ENCODE data around the gene CNOT11.
"Not testable (repeated sequence)": the region's sequence is repeated elsewhere in the genome, so short reads cannot be mapped to it uniquely, and the experiment has no call there.

Gene CNOT11

GRCh38 chr2:101208830-101209229, 43.9 kb upstream of the CNOT11 start:
- Histone ChIP-seq H3K18ac (ENCODE audit: low read depth in 1 of 2, low read length in 2 of 2) (no peak overlapping the region), H3K36me3 (ENCODE audit: control insufficient read depth in 1 of 2, insufficient read depth in 2 of 2, low read depth in 1 of 2, low read length in 2 of 2) (no peaks in the 10 kb centered on the region), H4K91ac (ENCODE audit: low read length) (no peak overlapping the region), H3K4ac (ENCODE audit: low read depth in 1 of 2, low read length in 2 of 2) (no peak overlapping the region), H3K23ac (ENCODE audit: low read length in 2 of 2) (no peak overlapping the region), H3K79me1 (replicated peaks; ENCODE audit: low read length, poor library complexity, severe bottlenecking) (no peaks in the 10 kb centered on the region), H4K8ac (ENCODE audit: low read length) (no peak overlapping the region), H3K27me3 (ENCODE audit: control insufficient read depth in 1 of 2, insufficient read depth in 1 of 2, low read length in 2 of 2) (no peaks in the 10 kb centered on the region), H3K4me2 (ENCODE audit: low read length, poor library complexity, severe bottlenecking) (no peak overlapping the region), H3K9me3 (ENCODE audit: control insufficient read depth, low read length) (peaks cover 8% of the 10 kb centered on the region), H3K14ac (ENCODE audit: low read length in 2 of 2) (no peak overlapping the region), H2AFZ (ENCODE audit: low read depth, low read length) (no peak overlapping the region), H2BK5ac (ENCODE audit: low read depth, low read length, poor library complexity, severe bottlenecking) (no peak overlapping the region), H2BK12ac (ENCODE audit: low read length in 2 of 2) (no peak overlapping the region), H3K4me1 (ENCODE audit: control insufficient read depth, insufficient read depth, low read depth, low read length) (no peaks in the 10 kb centered on the region), H2BK120ac (ENCODE audit: low read depth, low read length) (no peak overlapping the region), H3K9ac (ENCODE audit: low read length) (no peak overlapping the region), H3K4me3 (ENCODE audit: insufficient read depth in 1 of 2, low read depth in 1 of 2, low read length in 2 of 2) (no peak overlapping the region), H3K27ac (ENCODE audit: low read length, poor library complexity, severe bottlenecking) (no peak overlapping the region), H2AK5ac (ENCODE audit: low read length, severe bottlenecking) (no peak overlapping the region), H2BK15ac (ENCODE audit: low read depth, poor library complexity, severe bottlenecking) (no peak overlapping the region)
- WGBS: 62% methylated on average over 3 of the region's 4 CpGs
- DNase-seq: no peak

DNA sequence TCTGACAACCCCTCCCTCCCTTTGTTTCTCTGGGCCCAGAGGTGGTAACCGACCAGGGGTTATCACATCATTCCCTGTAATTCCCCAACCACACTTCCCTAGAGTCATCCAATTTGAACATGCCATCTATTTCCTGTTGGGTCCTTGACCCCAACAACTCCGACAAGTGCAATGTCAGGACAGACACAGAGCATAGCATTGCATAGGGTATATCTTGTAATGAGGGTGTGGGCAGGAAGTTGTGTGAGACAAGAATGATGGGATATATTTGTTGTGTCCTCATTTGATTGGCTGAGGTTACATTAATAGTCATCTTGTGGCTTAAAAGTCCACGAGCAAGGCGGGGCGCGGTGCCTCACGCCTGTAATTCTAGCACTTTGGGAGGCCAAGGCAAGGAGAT, 33.4 kb upstream of the CNOT11 start:
- no peaks in the 10 kb centered on the region for H3K79me1 ChIP-seq (replicated peaks; ENCODE audit: low read length, poor library complexity, severe bottlenecking)
- H4K8ac ChIP-seq (ENCODE audit: low read length): no peak overlapping the region
- no peak overlapping the region for H4K91ac ChIP-seq (ENCODE audit: low read length)
- 90% methylated on average over 7 of the region's 7 CpGs for WGBS
- H3K9ac ChIP-seq (ENCODE audit: low read length): no peak overlapping the region
- H3K27me3 ChIP-seq (ENCODE audit: control insufficient read depth in 1 of 2, insufficient read depth in 1 of 2, low read length in 2 of 2): no peaks in the 10 kb centered on the region
- H2AFZ ChIP-seq (ENCODE audit: low read depth, low read length): no peak overlapping the region
- no peak overlapping the region for H3K23ac ChIP-seq (ENCODE audit: low read length in 2 of 2)
- no peak overlapping the region for H2BK120ac ChIP-seq (ENCODE audit: low read depth, low read length)
- no peak overlapping the region for H2BK12ac ChIP-seq (ENCODE audit: low read length in 2 of 2)
- H2BK5ac ChIP-seq (ENCODE audit: low read depth, low read length, poor library complexity, severe bottlenecking): no peak overlapping the region
- H3K27ac ChIP-seq (ENCODE audit: low read length, poor library complexity, severe bottlenecking): no peak overlapping the region
- no peaks in the 10 kb centered on the region for H3K4me1 ChIP-seq (ENCODE audit: control insufficient read depth, insufficient read depth, low read depth, low read length)
- H3K4ac ChIP-seq (ENCODE audit: low read depth in 1 of 2, low read length in 2 of 2): no peak overlapping the region
- H3K4me2 ChIP-seq (ENCODE audit: low read length, poor library complexity, severe bottlenecking): no peak overlapping the region
- H3K14ac ChIP-seq (ENCODE audit: low read length in 2 of 2): no peak overlapping the region
- H2BK15ac ChIP-seq (ENCODE audit: low read depth, poor library complexity, severe bottlenecking): no peak overlapping the region
- no peak overlapping the region for H3K18ac ChIP-seq (ENCODE audit: low read depth in 1 of 2, low read length in 2 of 2)
- H3K4me3 ChIP-seq (ENCODE audit: insufficient read depth in 1 of 2, low read depth in 1 of 2, low read length in 2 of 2): no peak overlapping the region
- H3K9me3 ChIP-seq (ENCODE audit: control insufficient read depth, low read length): no peaks in the 10 kb centered on the region
- DNase-seq: no peak
- H3K36me3 ChIP-seq (ENCODE audit: control insufficient read depth in 1 of 2, insufficient read depth in 2 of 2, low read depth in 1 of 2, low read length in 2 of 2): no peaks in the 10 kb centered on the region
- H2AK5ac ChIP-seq (ENCODE audit: low read length, severe bottlenecking): no peak overlapping the region

DNA sequence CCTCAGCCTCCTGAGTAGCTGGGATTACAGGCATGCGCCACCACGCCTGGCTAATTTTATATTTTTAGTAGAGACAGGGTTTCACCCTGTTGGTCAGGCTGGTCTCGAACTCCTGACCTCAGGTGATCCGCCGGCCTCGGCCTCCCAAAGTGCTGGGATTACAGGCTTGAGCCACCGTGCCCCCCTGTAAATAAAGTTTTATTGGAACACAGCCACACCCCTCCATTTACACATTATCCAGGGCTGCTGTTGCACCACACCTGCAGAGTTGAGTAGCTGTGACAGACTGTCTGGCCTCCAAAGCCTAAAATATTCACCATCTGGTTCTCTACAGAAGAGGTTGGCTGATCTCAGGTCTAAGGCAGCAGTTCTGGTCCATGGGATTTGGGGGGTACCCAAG, 32.6 kb upstream of the CNOT11 start:
- H3K9ac ChIP-seq (ENCODE audit: low read length); H3K36me3 ChIP-seq (ENCODE audit: control insufficient read depth in 1 of 2, insufficient read depth in 2 of 2, low read depth in 1 of 2, low read length in 2 of 2); H4K8ac ChIP-seq (ENCODE audit: low read length); H3K14ac ChIP-seq (ENCODE audit: low read length in 2 of 2); H4K91ac ChIP-seq (ENCODE audit: low read length); H3K4ac ChIP-seq (ENCODE audit: low read depth in 1 of 2, low read length in 2 of 2); H3K9me3 ChIP-seq (ENCODE audit: control insufficient read depth, low read length); H2BK12ac ChIP-seq (ENCODE audit: low read length in 2 of 2); H2AFZ ChIP-seq (ENCODE audit: low read depth, low read length); DNase-seq; H2BK120ac ChIP-seq (ENCODE audit: low read depth, low read length); H2AK5ac ChIP-seq (ENCODE audit: low read length, severe bottlenecking); H3K4me1 ChIP-seq (ENCODE audit: control insufficient read depth, insufficient read depth, low read depth, low read length); H3K18ac ChIP-seq (ENCODE audit: low read depth in 1 of 2, low read length in 2 of 2); H3K27ac ChIP-seq (ENCODE audit: low read length, poor library complexity, severe bottlenecking); H3K27me3 ChIP-seq (ENCODE audit: control insufficient read depth in 1 of 2, insufficient read depth in 1 of 2, low read length in 2 of 2); H3K4me2 ChIP-seq (ENCODE audit: low read length, poor library complexity, severe bottlenecking); H3K23ac ChIP-seq (ENCODE audit: low read length in 2 of 2); H3K79me1 ChIP-seq (replicated peaks; ENCODE audit: low read length, poor library complexity, severe bottlenecking); H2BK5ac ChIP-seq (ENCODE audit: low read depth, low read length, poor library complexity, severe bottlenecking); H2BK15ac ChIP-seq (ENCODE audit: low read depth, poor library complexity, severe bottlenecking); H3K4me3 ChIP-seq (ENCODE audit: insufficient read depth in 1 of 2, low read depth in 1 of 2, low read length in 2 of 2): not testable (repeated sequence)
- over 99% methylated on average over 7 of the region's 7 CpGs for WGBS

- Histone ChIP-seq H3K14ac (ENCODE audit: low read length in 2 of 2) (no peak overlapping the region), H4K8ac (ENCODE audit: low read length) (no peak overlapping the region), H3K18ac (ENCODE audit: low read depth in 1 of 2, low read length in 2 of 2) (no peak overlapping the region), H2AK5ac (ENCODE audit: low read length, severe bottlenecking) (no peak overlapping the region), H3K27me3 (ENCODE audit: control insufficient read depth in 1 of 2, insufficient read depth in 1 of 2, low read length in 2 of 2) (no peaks in the 10 kb centered on the region), H3K4ac (ENCODE audit: low read depth in 1 of 2, low read length in 2 of 2) (no peak overlapping the region), H3K4me1 (ENCODE audit: control insufficient read depth, insufficient read depth, low read depth, low read length) (no peaks in the 10 kb centered on the region), H2BK12ac (ENCODE audit: low read length in 2 of 2) (no peak overlapping the region), H3K4me2 (ENCODE audit: low read length, poor library complexity, severe bottlenecking) (no peak overlapping the region), H3K36me3 (ENCODE audit: control insufficient read depth in 1 of 2, insufficient read depth in 2 of 2, low read depth in 1 of 2, low read length in 2 of 2) (no peaks in the 10 kb centered on the region), H3K27ac (ENCODE audit: low read length, poor library complexity, severe bottlenecking) (no peak overlapping the region), H3K79me1 (replicated peaks; ENCODE audit: low read length, poor library complexity, severe bottlenecking) (no peaks in the 10 kb centered on the region), H3K9ac (ENCODE audit: low read length) (no peak overlapping the region), H2BK15ac (ENCODE audit: low read depth, poor library complexity, severe bottlenecking) (no peak overlapping the region), H2BK120ac (ENCODE audit: low read depth, low read length) (no peak overlapping the region), H3K23ac (ENCODE audit: low read length in 2 of 2) (no peak overlapping the region), H3K4me3 (ENCODE audit: insufficient read depth in 1 of 2, low read depth in 1 of 2, low read length in 2 of 2) (no peak overlapping the region), H2BK5ac (ENCODE audit: low read depth, low read length, poor library complexity, severe bottlenecking) (no peak overlapping the region), H2AFZ (ENCODE audit: low read depth, low read length) (no peak overlapping the region), H3K9me3 (ENCODE audit: control insufficient read depth, low read length) (no peaks in the 10 kb centered on the region), H4K91ac (ENCODE audit: low read length) (no peak overlapping the region)
- no peak for DNase-seq
- 71% methylated on average over 7 of the region's 7 CpGs for WGBS
Measured at GRCh38 chr2:101223814-101224231, 28.9 kb upstream of the CNOT11 start.

Measured in mesenchymal stem cell (in vitro differentiated cells and primary cell).